Suprapubic skin (tissue), 4 donors: Measurements from ENCODE around the gene FRMD3.

ENCODE experiments used
- CTCF ChIP-seq, 2 donors: fragments of 200-600 bp in 1 of 2; fragments of 450-650 bp in 1 of 2; sonication (generic) in 1 of 2; IDR thresholded peaks; one replicate each; pipeline ENCODE4 v1.5.1; 2016 to 2019; ENCODE audit warnings: antibody characterized with exemption in 2 of 2, mild to moderate bottlenecking in 1 of 2, moderate library complexity in 1 of 2
- POLR2A ChIP-seq, 2 donors: fragments of 450-650 bp; IDR thresholded peaks; one replicate each; pipeline ENCODE4 v1.6.1; 2017; ENCODE audit warnings: antibody characterized with exemption in 2 of 2, mild to moderate bottlenecking in 2 of 2, moderate library complexity in 2 of 2
- POLR2AphosphoS5 ChIP-seq, 3 donors: sonication (generic); formaldehyde crosslinking; IDR thresholded peaks; one replicate each; pipeline ENCODE4 v1.6.1; 2017; ENCODE audit warnings: antibody characterized with exemption in 3 of 3

- TF ChIP-seq POLR2AphosphoS5 (IDR thresholded peaks at IDR 0.05) (no peak), POLR2A (IDR thresholded peaks at IDR 0.05) (no peak), CTCF (IDR thresholded peaks at IDR 0.05) (no peak)
Measured at GRCh38 chr9:83239747-83240146, 298.5 kb downstream of the FRMD3 start.
